GM19468 (cell line): ENCODE results near the gene UHMK1.

ENCODE experiments used
- ATAC-seq: cut with Tn5 transposase; IDR thresholded peaks from one replicate; pipeline ENCODE4 v1.9.1; 2021; ENCODE audit warnings: mild to moderate bottlenecking, moderate library complexity, moderate number of reproducible peaks; ENCODE audit not compliant: unreplicated experiment; ENCODE audit errors: extremely low read depth

UHMK1 gene

GRCh38 chr1:162502928-162503327 is 5.3 kb downstream of the UHMK1 start:
- ATAC-seq, result no peak

GRCh38 chr1:162527314-162527713 is 29.7 kb downstream of the UHMK1 start:
- no peak for ATAC-seq

GRCh38 chr1:162530307-162530987 is 32.8 kb downstream of the UHMK1 start:
- peak; percentile 89 for ATAC-seq

- ATAC-seq, result no peak
Measured at GRCh38 chr1:162530988-162531319, 33.3 kb downstream of the UHMK1 start.

GRCh38 chr1:162535501-162535900 is 37.9 kb downstream of the UHMK1 start:
- ATAC-seq, result no peak

- ATAC-seq, result no peak
Measured at GRCh38 chr1:162536511-162536910, 38.9 kb downstream of the UHMK1 start.

GRCh38 chr1:162537216-162537615 is 39.6 kb downstream of the UHMK1 start:
- no peak for ATAC-seq

GRCh38 chr1:162538815-162539431 is 41.3 kb downstream of the UHMK1 start:
- no peak for ATAC-seq

GRCh38 chr1:162541619-162542141 is 44.1 kb downstream of the UHMK1 start:
- no peak for ATAC-seq

GRCh38 chr1:162543228-162543627 is 45.6 kb downstream of the UHMK1 start:
- no peak for ATAC-seq

GRCh38 chr1:162548170-162548569 is 50.6 kb downstream of the UHMK1 start:
- ATAC-seq, result no peak

GRCh38 chr1:162549001-162549400 is 51.4 kb downstream of the UHMK1 start:
- ATAC-seq, result no peak

GRCh38 chr1:162550925-162551324 is 53.3 kb downstream of the UHMK1 start:
- no peak for ATAC-seq

GRCh38 chr1:162551969-162552683 is 54.5 kb downstream of the UHMK1 start:
- ATAC-seq, result no peak

- ATAC-seq, result no peak
Measured at GRCh38 chr1:162552684-162553252, 55.1 kb downstream of the UHMK1 start.

- no peak for ATAC-seq
Measured at GRCh38 chr1:162554258-162554657, 56.6 kb downstream of the UHMK1 start.

- no peak for ATAC-seq
Measured at GRCh38 chr1:162557536-162557935, 59.9 kb downstream of the UHMK1 start.

GRCh38 chr1:162560303-162561036 is 62.9 kb downstream of the UHMK1 start:
- no peak for ATAC-seq

GRCh38 chr1:162561037-162561615 is 63.5 kb downstream of the UHMK1 start:
- peak; percentile 91 for ATAC-seq
